ENCODE data around the gene TESK1. TPM values are rescaled to one million over a fixed set of nuclear protein-coding genes. Genes with fewer than 3 reads are reported as not detected.

The TESK1 gene
- polyA plus RNA-seq, 4 donors, result 33.4 to 49.4 (median 34.7) TPM

Other genes with a start within 250 kb of the TESK1 start
- gene RUSC2, start 115.2 kb upstream of the TESK1 start, polyA plus RNA-seq (ENCODE audit: insufficient read length in 4 of 4), result 10 to 100 TPM; 18.0 to 26.3 (median 18.6) TPM
- gene CD72, start 13.2 kb downstream of the TESK1 start, polyA plus RNA-seq (ENCODE audit: insufficient read length in 4 of 4), result 1 to 10 TPM; 1.8 to 3.3 (median 2.2) TPM
- under 1 TPM in 2 of 4 donors, not detected in 2; 0.32 to 0.46 TPM for gene SIT1, start 45.7 kb downstream of the TESK1 start, polyA plus RNA-seq (ENCODE audit: insufficient read length in 4 of 4)
- gene RMRP, start 52.8 kb downstream of the TESK1 start, polyA plus RNA-seq (ENCODE audit: insufficient read length in 4 of 4), result 1 to 10 TPM in 1 of 4 donors, not detected in 3; 2.5 TPM
- gene CCDC107, start 53.0 kb downstream of the TESK1 start, polyA plus RNA-seq (ENCODE audit: insufficient read length in 4 of 4), result 10 to 100 TPM; 15.5 to 21.2 (median 18.4) TPM
- 10 to 100 TPM in 1 of 4 donors, 1 to 10 TPM in 3; 9.0 to 11.5 (median 9.8) TPM for gene ARHGEF39, start 59.9 kb downstream of the TESK1 start, polyA plus RNA-seq (ENCODE audit: insufficient read length in 4 of 4)
- 1 to 10 TPM in 1 of 4 donors, under 1 TPM in 3; 0.63 to 1.6 (median 0.73) TPM for gene CA9, start 68.7 kb downstream of the TESK1 start, polyA plus RNA-seq (ENCODE audit: insufficient read length in 4 of 4)
- gene TPM2, start 84.7 kb downstream of the TESK1 start, polyA plus RNA-seq (ENCODE audit: insufficient read length in 4 of 4), result 100 to 1,000 TPM; 150 to 285 (median 184) TPM
- 100 to 1,000 TPM; 141 to 173 (median 163) TPM for gene TLN1, start 126.9 kb downstream of the TESK1 start, polyA plus RNA-seq (ENCODE audit: insufficient read length in 4 of 4)
- gene CREB3, start 127.4 kb downstream of the TESK1 start, polyA plus RNA-seq (ENCODE audit: insufficient read length in 4 of 4), result 10 to 100 TPM; 33.8 to 43.0 (median 39.2) TPM
- gene GBA2, start 144.0 kb downstream of the TESK1 start, polyA plus RNA-seq (ENCODE audit: insufficient read length in 4 of 4), result 100 to 1,000 TPM in 2 of 4 donors, 10 to 100 TPM in 2; 62.5 to 131 (median 101) TPM
- gene RGP1, start 144.0 kb downstream of the TESK1 start, polyA plus RNA-seq (ENCODE audit: insufficient read length in 4 of 4), result 10 to 100 TPM; 25.7 to 28.2 (median 27.4) TPM
- not detected for gene MSMP, start 149.0 kb downstream of the TESK1 start, polyA plus RNA-seq (ENCODE audit: insufficient read length in 4 of 4)
- gene NPR2, start 186.3 kb downstream of the TESK1 start, polyA plus RNA-seq (ENCODE audit: insufficient read length in 4 of 4), result 10 to 100 TPM; 27.1 to 55.5 (median 30.6) TPM
- gene SPAG8, start 207.0 kb downstream of the TESK1 start, polyA plus RNA-seq (ENCODE audit: insufficient read length in 4 of 4), result 1 to 10 TPM; 2.9 to 7.2 (median 5.7) TPM
- gene HINT2, start 209.8 kb downstream of the TESK1 start, polyA plus RNA-seq (ENCODE audit: insufficient read length in 4 of 4), result 10 to 100 TPM; 32.0 to 57.4 (median 53.8) TPM
- gene FAM221B, start 223.5 kb downstream of the TESK1 start, polyA plus RNA-seq (ENCODE audit: insufficient read length in 4 of 4), result under 1 TPM; 0.11 to 0.35 (median 0.26) TPM
- 10 to 100 TPM; 28.8 to 44.5 (median 30.5) TPM for gene TMEM8B, start 224.0 kb downstream of the TESK1 start, polyA plus RNA-seq (ENCODE audit: insufficient read length in 4 of 4)